8988T (cell line): ENCODE measurements around the gene SLIT1.

Experiments
- DNase-seq: peaks from one replicate; pipeline ENCODE4 v3.0.0; 2011

The SLIT1 gene

GRCh38 chr10:97017474-97017903 is 168.3 kb downstream of the SLIT1 start:
- no peak for DNase-seq

- DNase-seq = no peak
Measured at GRCh38 chr10:97016728-97017473, 168.9 kb downstream of the SLIT1 start.

DNA sequence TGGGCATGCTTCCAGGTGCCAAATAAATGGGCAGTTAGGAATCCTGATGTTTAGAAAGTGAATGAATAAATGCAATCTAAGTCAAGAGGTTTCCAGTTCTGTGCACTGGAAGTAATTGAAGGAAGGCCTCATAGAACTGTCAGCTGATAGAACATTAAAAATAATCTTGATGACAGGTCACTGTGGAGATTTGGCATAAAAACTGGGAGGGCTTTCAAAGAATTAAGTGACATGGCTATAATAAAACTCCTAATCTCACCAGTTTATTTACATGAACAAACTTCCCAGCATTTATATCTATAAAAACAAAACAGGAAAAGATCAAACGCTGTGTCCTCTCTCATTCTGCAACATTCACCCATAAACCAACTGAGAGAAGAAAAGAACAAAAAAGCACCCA is 170.5 kb downstream of the SLIT1 start:
- no peak for DNase-seq

GRCh38 chr10:97013983-97014382 is 171.8 kb downstream of the SLIT1 start:
- DNase-seq = no peak

GRCh38 chr10:97013568-97013967 is 172.2 kb downstream of the SLIT1 start:
- no peak for DNase-seq

DNA sequence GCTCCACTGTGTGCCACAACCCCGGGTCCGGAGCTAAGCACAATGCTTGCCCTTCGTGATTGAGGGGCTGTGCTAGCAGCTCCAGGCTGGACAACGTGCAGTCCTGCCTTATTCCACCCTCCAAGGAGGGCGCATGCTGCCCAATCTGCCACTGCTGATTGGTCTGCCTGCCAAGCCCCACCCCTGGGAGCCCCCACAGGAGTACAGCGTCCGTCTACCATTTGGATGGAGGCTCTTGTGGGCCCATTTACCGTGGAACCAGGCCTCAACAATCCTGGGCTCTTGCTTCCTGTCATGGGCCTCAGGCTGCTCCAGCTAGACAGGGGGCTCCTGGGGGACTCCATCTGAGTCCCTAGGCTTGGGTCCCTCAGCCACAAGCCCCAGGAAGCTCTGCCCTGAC is 173.3 kb downstream of the SLIT1 start:
- DNase-seq = no peak

- DNase-seq = no peak
Measured at GRCh38 chr10:97011397-97011796, 174.4 kb downstream of the SLIT1 start.

GRCh38 chr10:97010695-97011206 is 175.0 kb downstream of the SLIT1 start:
- no peak for DNase-seq

DNA sequence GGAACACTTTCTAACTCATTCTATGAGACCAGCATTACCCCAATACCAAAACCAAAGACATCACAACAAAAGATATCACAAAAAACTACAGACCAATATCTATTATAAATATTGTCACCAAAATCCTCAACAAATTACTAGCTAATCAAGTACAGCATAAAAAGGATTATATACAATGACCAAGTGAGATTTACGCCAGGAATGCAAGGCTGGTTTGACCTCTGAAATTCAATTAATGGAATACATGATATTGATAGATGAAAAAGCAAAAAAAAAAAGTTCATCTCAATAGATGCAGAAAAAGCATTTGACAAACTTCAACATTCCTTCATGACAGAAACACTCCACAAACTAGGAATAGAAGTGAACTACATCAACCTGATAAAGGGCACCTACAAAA is 178.3 kb downstream of the SLIT1 start:
- DNase-seq = no peak

DNA sequence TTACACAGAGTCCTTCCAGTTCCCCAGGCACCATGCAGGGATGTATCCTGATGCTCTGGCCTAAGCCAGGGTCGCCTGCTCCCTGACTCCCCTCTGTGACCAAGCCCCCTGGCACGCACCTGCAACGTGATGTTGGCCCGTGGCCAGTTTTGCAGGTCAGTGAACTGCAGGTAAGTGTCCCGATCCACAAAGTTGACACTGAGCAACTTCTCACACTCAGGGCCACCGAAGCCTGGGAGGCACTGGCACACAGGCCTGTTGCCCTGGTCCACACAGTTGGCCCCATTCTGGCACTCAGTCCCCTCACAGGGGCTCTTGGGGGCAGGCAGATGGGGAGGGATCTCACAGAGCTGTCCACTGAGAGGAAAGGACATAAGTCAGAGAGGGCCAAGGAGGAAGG is 179.4 kb downstream of the SLIT1 start:
- DNase-seq = no peak

DNA sequence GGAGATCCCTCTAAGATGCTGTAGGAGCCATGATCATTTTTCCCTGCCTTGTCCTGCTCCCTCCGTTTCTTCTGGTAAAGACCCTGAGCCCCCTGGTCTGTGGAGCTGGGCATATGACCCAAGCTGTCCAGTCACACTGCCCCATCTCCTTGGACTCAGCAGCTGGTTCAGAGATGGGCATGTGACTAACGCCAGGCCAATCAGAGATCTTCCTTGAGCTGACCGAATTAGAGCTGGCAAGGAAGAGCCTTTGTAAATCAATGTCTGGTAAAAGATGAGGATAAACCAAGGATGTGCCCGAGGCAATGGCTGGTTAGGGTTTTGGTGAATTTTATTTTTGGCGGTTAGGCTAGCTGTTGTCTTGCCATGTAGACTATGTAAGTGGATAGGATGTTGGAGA is 180.4 kb downstream of the SLIT1 start:
- no peak for DNase-seq

GRCh38 chr10:97004591-97004990 is 181.2 kb downstream of the SLIT1 start:
- DNase-seq = no peak

DNA sequence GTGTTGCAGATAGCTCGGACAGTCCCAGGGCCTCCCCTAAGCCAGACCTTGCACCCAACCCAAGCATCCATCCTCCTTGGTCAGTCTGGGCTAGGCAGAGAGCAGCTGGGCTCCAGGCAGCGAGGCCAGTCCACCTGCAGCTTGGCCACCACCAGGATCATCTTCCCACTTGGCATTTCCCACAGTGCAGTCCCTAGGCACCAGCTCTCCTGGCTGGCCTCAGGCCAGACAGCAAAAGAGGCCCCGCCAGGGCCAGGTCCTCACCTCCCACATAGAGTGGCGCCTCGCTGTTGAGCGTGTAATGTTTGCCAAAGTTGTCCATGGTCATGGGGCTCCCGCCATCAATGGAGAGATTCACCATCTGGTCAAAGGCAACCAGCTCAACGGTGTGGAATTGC is 182.0 kb downstream of the SLIT1 start:
- DNase-seq = no peak

DNA sequence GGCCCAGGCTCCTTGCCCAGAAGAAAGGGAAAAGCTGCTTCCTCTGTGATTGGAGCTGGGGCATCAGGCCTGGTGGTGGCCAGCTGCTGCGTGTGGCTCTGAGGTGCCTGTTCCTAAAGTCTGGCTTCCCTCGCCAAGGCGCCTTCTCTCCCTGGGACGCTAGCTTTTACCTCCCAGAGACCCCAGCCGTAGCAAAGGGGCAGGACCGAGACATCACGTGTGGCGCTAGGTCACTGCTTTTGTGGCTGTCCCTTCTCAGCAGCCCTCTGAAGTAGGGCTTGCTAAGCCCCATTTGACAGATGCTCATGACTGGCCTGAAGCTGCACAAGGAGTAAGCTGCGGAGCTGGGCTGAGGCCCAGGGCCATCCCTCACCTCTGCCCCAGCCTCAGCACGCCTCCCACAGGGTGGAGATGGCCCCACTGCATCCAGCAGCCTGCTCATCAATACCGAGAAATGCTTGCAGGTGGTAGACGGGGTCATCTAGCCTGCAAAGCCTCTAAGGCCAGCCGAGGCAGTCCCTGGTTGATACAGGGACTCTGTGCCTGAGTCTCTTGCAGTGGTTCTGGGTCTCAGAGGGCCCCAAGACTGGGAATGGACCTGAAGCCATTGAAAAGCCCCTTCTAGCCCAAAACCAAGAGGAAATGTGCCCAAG is 182.5 kb downstream of the SLIT1 start:
- DNase-seq = no peak

DNA sequence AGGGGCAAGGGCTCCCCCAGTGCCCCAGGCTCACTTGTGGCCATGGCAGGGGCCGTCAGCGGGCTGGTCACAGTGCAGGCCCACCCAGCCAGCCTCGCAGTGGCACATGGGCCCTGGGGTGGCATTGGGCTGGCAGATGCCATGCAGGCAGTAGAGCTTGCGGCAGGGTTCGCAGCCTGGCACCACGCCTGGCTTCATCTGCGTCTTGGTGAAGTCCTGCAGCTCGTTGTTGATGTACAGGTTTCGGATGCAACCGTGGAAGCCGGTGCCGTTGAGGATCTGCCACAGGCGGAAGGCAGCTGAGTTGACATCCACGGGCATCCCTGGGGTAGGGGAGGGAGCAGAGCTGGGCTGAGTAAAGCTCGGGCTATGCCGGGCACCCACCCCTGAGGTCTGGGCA is 183.1 kb downstream of the SLIT1 start:
- DNase-seq = no peak

DNA sequence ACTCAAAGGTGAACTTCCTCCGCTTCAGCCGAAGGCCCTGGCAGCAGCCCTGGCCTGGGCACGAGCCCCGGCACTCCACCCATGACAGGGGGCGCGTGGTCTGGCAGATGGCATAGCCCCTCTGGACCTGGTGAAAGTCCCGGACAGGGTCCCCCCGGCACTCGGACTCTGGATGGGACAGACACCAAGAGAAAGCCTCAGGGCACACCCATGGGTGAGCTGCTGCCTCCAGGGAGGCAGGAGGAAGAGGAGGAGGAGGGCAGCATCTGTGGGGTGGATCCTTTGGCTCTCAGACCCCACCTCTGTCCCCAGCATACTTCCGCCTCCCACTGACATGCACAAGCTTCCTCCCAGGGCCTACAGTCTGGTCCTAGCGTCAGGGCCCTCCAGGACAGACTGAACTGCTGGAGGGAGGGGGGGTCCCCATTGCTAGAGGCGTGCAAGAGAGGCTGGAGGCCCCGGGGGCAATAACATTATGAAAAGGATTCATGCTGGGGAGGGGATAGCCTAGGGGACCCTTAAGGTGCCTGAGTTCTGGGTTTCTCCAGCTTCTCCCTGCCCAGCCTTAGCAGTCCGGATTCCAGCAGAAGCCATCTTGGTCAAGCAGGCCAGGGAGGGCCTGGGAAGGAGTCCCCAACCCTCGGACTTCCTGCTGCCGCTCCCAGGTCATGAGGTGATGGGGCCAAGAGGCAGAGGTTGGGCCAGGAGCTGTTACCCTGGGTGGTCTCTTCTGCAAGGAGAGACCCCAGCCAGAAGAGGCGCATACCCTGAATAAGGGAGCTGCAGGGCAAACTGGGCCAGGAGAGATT is 184.4 kb downstream of the SLIT1 start:
- no peak for DNase-seq

GRCh38 chr10:97000487-97001182 is 185.1 kb downstream of the SLIT1 start:
- no peak for DNase-seq

DNA sequence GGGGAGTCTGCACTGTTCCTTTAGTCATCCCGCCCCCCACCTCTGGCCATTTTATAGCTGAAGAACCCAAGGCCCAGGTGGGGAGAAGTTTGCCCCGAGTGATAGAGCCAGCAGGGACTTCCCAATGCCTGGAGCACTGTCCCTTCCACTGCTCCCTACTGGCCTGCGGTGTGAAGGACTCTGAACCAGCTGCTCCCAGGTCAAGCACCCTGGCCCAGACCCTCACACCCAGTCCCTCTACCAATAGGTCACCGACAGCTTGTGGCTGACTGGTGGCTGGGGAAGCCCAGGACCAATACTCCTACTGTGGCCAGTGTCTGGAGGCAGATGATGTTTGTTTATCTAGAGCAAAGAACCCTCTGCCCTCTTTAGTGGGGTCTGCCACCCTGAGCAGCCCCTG is 185.8 kb downstream of the SLIT1 start:
- no peak for DNase-seq

DNA sequence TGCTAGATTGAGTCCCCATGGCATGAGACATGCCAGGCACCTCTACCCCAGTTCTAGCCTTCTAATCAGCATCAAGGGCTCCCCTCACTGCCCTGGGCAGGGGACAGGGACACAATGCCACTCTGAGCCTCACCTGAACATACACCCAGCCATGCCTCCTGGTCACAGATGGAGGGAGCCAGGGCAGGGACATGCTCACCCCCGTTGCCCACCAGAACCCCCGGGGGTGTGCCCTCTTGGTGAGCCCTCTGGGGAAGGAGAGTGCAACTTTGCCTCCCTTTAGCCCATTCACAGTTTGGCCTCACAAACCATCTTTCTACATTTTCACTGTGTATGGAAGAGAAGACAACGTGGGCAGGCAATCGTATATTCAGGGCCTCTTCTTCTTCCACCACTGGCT is 186.4 kb downstream of the SLIT1 start:
- DNase-seq = no peak

DNA sequence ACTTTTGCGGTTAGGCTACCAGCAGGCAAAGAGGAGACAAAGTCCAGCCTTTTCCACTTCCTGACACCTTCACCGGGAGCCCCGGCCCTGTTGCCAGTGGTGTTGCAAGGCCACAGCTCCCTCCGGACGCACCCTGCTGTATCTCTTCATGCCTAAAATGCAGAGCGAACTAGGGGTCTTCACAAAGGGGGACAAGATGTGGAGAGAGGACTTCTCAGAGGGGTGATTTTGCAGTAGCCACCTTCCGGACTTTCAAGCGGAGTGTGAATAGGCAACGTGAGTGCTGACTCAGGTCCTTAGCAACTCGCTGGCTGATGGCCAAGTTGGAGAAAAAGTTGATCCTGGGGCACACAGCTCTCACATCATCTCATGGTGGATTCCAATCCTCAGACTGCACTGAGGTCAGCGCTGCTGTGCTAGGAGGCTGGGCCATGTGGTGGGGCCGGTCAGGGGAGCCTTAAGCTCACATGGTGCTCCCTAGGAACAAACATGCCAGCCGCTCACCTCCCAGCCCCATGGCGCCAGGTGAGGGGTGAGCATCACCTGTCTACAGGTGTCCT is 187.3 kb downstream of the SLIT1 start:
- no peak for DNase-seq

DNA sequence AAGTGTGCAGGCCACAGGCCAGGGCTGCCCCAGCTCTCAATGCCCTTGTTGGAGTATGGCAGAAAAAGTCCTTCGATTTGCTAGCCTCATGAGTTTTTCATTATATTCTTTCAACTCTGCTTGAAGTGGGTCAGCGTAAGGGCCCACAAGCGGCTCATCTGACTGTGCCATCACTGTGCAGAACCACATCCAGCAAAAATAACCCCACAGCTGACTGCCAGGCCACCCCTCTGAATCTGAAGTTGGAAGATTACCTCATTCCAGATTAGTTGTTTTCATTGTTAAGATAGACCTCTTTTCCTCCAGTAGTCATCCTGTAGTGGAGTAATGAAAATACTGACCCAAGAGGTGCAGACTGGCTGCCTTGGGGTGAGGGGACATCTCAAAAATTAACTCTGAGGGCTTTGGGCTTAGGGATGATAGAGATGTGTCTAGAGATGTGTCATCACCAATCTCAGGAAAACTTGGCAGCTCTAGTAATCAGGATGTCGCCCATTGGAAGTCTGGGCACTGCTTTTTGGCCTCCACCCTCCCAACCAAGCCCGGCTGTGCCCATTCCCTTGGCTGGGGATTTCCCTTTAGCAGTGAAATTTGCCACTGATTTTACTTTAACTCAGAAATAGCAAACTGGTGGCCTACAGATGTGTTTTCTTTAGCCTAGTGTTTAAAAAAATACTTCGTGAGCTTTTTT is 189.3 kb downstream of the SLIT1 start:
- DNase-seq = no peak

GRCh38 chr10:96995851-96996250 is 189.9 kb downstream of the SLIT1 start:
- no peak for DNase-seq
